ENCODE results near the gene ANKRD53.

The ANKRD53 gene

GRCh38 chr2:70964596-70965386 is 13.6 kb upstream of the ANKRD53 start:
- DNase-seq (ENCODE audit: low read depth in 2 of 2) = peak; percentile 78 to 80

GRCh38 chr2:70965506-70965905 is 12.9 kb upstream of the ANKRD53 start:
- DNase-seq (ENCODE audit: low read depth in 2 of 2) = no peak

GRCh38 chr2:70966681-70967080 is 11.7 kb upstream of the ANKRD53 start:
- DNase-seq (ENCODE audit: low read depth in 2 of 2) = no peak

- no peak for DNase-seq (ENCODE audit: low read depth in 2 of 2)
These were observed 11.2 kb upstream of the ANKRD53 start for GRCh38 chr2:70967189-70967588.

- no peak for DNase-seq (ENCODE audit: low read depth in 2 of 2)
These were observed 3.8 kb upstream of the ANKRD53 start for GRCh38 chr2:70974592-70974991.

GRCh38 chr2:70975237-70975636 is 3.2 kb upstream of the ANKRD53 start:
- no peak for DNase-seq (ENCODE audit: low read depth in 2 of 2)

- DNase-seq (ENCODE audit: low read depth in 2 of 2) = no peak
These were observed 725 bp upstream of the ANKRD53 start for GRCh38 chr2:70977605-70978205.

- DNase-seq (ENCODE audit: low read depth in 2 of 2) = no peak
These were observed 704 bp downstream of the ANKRD53 start for GRCh38 chr2:70979180-70979488.

- DNase-seq (ENCODE audit: low read depth in 2 of 2) = no peak
These were observed 1.2 kb downstream of the ANKRD53 start for GRCh38 chr2:70979626-70980025.

GRCh38 chr2:70981421-70981820 is 3.0 kb downstream of the ANKRD53 start:
- DNase-seq (ENCODE audit: low read depth in 2 of 2) = no peak

- no peak for DNase-seq (ENCODE audit: low read depth in 2 of 2)
These were observed 3.7 kb downstream of the ANKRD53 start for GRCh38 chr2:70981866-70982810.

- no peak for DNase-seq (ENCODE audit: low read depth in 2 of 2)
These were observed 4.5 kb downstream of the ANKRD53 start for GRCh38 chr2:70982971-70983370.

GRCh38 chr2:70983506-70984227 is 5.2 kb downstream of the ANKRD53 start:
- no peak for DNase-seq (ENCODE audit: low read depth in 2 of 2)

GRCh38 chr2:70984228-70984575 is 5.8 kb downstream of the ANKRD53 start:
- DNase-seq (ENCODE audit: low read depth in 2 of 2) = no peak

GRCh38 chr2:70984576-70985282 is 6.3 kb downstream of the ANKRD53 start:
- DNase-seq (ENCODE audit: low read depth in 2 of 2) = peak; percentile 69 to 76

- no peak for DNase-seq (ENCODE audit: low read depth in 2 of 2)
These were observed 6.9 kb downstream of the ANKRD53 start for GRCh38 chr2:70985283-70985688.

- DNase-seq (ENCODE audit: low read depth in 2 of 2) = no peak
These were observed 7.5 kb downstream of the ANKRD53 start for GRCh38 chr2:70985956-70986355.

GRCh38 chr2:70986499-70987189 is 8.2 kb downstream of the ANKRD53 start:
- DNase-seq (ENCODE audit: low read depth in 2 of 2) = no peak

GRCh38 chr2:70987386-70987785 is 9.0 kb downstream of the ANKRD53 start:
- DNase-seq (ENCODE audit: low read depth in 2 of 2) = no peak

GRCh38 chr2:70988151-70988550 is 9.7 kb downstream of the ANKRD53 start:
- no peak for DNase-seq (ENCODE audit: low read depth in 2 of 2)

Data from stimulated activated CD4-positive, alpha-beta T cell treated with anti-CD3 and anti-CD28 coated beads, Interleukin-1b, Interleukin-23, amount 100 ng/mL, for 4 hours (primary cell).